ENCODE measurements around the gene KCNA2. TPM values are rescaled to one million over a fixed set of nuclear protein-coding genes. Genes with fewer than 3 reads are reported as not detected.

KCNA2 gene
- total RNA-seq, 1 donor from 2014 or later = 0.71 TPM

DNA sequence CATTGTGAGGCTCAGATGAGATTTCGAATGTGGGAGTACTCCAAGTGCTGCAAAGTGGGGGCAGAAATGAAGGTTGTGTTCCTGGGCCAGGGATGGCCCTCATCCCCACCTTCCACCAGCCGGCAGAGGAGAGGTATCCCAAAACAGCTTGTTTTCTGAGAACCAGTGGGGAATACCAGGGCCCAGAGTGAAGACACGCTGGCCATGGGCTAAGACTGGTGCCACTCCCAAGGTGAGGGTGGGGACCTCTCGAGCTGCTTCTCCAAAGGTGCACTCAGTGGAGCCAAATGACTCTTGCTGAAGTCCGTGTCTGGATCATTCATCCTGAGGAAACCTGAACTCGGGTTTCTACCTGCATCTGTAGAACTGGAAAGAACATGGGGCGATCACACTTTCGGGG is 22.1 kb downstream of the KCNA2 start:
- no peaks in the 10 kb centered on the region for H3K36me3 ChIP-seq
- TF ChIP-seq, protein P1, sequence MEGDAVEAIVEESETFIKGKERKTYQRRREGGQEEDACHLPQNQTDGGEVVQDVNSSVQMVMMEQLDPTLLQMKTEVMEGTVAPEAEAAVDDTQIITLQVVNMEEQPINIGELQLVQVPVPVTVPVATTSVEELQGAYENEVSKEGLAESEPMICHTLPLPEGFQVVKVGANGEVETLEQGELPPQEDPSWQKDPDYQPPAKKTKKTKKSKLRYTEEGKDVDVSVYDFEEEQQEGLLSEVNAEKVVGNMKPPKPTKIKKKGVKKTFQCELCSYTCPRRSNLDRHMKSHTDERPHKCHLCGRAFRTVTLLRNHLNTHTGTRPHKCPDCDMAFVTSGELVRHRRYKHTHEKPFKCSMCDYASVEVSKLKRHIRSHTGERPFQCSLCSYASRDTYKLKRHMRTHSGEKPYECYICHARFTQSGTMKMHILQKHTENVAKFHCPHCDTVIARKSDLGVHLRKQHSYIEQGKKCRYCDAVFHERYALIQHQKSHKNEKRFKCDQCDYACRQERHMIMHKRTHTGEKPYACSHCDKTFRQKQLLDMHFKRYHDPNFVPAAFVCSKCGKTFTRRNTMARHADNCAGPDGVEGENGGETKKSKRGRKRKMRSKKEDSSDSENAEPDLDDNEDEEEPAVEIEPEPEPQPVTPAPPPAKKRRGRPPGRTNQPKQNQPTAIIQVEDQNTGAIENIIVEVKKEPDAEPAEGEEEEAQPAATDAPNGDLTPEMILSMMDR (IDR thresholded peaks at IDR 0.05; ENCODE audit: borderline replicate concordance) = no peak
- H3K27ac ChIP-seq (replicated peaks) = no peak overlapping the region
- no peaks in the 10 kb centered on the region for H3K9me3 ChIP-seq (replicated peaks)
- peaks cover 5% of the 10 kb centered on the region for H3K4me1 ChIP-seq
- H3K27me3 ChIP-seq (ENCODE audit: low read depth) = peaks cover 27% of the 10 kb centered on the region
- no peak for DNase-seq
- intact Hi-C loops (cut with micrococcal nuclease) = no loop called here
- no peak overlapping the region for H3K4me3 ChIP-seq

DNA sequence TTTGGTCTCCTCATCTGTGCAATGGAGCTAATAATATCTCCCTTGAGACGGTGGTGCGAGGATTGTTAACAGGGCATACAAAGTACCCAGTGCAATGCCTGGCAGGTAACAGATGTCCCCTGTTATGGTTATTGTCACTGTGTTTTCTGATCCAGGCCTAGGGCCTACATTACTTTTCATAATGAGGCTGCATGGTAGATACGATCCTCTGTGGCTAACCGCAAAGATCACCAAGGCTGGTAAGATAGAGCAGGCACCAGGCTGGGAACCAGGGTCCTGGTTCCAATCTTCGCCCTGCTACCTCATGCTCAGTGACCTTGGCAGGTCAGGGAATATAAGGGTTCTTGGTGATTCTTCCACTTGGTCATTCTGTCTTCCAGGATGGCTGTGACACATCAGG is 22.7 kb downstream of the KCNA2 start:
- H3K27me3 ChIP-seq (ENCODE audit: low read depth) = peaks cover 22% of the 10 kb centered on the region
- H3K36me3 ChIP-seq = no peaks in the 10 kb centered on the region
- H3K9me3 ChIP-seq (replicated peaks) = no peaks in the 10 kb centered on the region
- DNase-seq = no peak
- peaks cover 5% of the 10 kb centered on the region for H3K4me1 ChIP-seq
- H3K27ac ChIP-seq (replicated peaks) = no peak overlapping the region
- TF ChIP-seq, protein P1 (IDR thresholded peaks at IDR 0.05; ENCODE audit: borderline replicate concordance) = no peak
- intact Hi-C loops (cut with micrococcal nuclease) = no loop called here
- H3K4me3 ChIP-seq = no peak overlapping the region

DNA sequence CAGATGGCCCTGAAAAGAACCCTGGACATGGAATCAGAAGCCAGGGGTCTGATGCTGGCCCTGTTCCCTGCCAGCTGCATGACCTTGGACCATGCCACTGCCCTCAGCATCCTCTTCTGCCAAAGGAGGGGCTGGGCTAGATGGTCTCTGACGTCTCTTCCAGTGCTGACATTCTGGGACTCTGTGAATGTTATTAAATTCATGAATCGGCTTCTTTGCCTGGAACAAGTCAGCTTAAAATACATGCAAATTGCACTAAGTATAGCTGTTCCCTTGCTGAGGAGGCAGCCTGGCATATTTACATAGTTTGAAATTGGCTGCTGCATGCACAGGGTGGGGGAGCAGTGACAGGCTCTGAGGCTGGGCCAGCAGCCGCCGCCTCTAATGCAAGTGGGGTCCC is 23.8 kb downstream of the KCNA2 start:
- intact Hi-C loops (cut with micrococcal nuclease) = no loop called here
- no peak for DNase-seq
- Histone ChIP-seq H3K4me3 (no peak overlapping the region), H3K36me3 (no peaks in the 10 kb centered on the region), H3K27me3 (ENCODE audit: low read depth) (peaks cover 11% of the 10 kb centered on the region), H3K9me3 (replicated peaks) (no peaks in the 10 kb centered on the region), H3K4me1 (peaks cover 5% of the 10 kb centered on the region), H3K27ac (replicated peaks) (no peak overlapping the region)
- TF ChIP-seq, protein P1 (IDR thresholded peaks at IDR 0.05; ENCODE audit: borderline replicate concordance) = no peak

DNA sequence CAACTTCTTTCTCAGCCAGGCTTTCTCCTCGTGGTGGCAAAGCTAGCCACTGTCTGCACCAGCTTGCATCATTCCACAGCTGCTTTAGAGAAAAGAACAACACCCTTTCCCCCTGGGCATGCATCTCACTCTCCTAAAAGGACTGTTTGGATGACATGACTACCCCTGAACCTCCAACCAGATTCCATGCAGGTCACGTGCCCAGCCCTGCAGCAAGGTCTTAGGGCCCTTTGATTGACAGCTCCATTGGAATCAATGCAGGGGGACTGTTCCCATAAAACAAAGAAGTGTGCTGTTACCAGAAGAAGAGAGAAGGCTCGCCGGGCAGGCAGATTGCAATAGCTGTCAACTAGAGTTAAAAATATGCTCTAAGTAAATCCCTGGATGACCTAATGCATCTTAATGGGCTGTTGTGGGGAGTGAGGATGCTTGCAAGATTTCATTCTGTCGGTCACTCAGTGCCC is 24.4 kb downstream of the KCNA2 start:
- H3K27ac ChIP-seq (replicated peaks) = no peak overlapping the region
- no peaks in the 10 kb centered on the region for H3K36me3 ChIP-seq
- TF ChIP-seq, protein P1 (IDR thresholded peaks at IDR 0.05; ENCODE audit: borderline replicate concordance) = no peak
- DNase-seq = no peak
- no peaks in the 10 kb centered on the region for H3K9me3 ChIP-seq (replicated peaks)
- intact Hi-C loops (cut with micrococcal nuclease) = no loop called here
- peaks cover 5% of the 10 kb centered on the region for H3K4me1 ChIP-seq
- H3K4me3 ChIP-seq = no peak overlapping the region
- peaks cover 4% of the 10 kb centered on the region for H3K27me3 ChIP-seq (ENCODE audit: low read depth)

DNA sequence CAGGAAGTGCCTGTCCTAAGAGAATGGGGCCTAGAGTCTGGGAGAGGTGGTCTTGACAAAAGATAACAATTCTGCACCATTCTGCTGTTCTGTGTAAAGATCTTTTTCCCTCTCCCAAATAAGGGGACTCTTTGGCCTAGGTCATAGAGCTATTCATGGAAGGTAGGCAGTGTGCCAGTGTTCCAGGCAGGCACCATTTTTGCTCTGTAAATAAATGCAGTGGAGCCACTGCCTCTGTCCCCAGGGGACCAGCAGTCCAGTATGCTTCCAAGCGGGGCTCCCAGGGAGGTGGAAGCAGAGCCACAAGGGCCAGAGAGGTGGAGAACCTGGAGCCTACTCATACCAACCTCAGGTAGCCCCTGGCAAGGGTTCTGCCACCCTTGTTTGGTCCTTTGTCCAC is 25.9 kb downstream of the KCNA2 start:
- Histone ChIP-seq H3K4me1 (peaks cover 5% of the 10 kb centered on the region), H3K36me3 (no peaks in the 10 kb centered on the region), H3K27ac (replicated peaks) (no peak overlapping the region), H3K27me3 (ENCODE audit: low read depth) (no peaks in the 10 kb centered on the region), H3K9me3 (replicated peaks) (no peaks in the 10 kb centered on the region), H3K4me3 (no peak overlapping the region)
- no peak for DNase-seq
- intact Hi-C loops (cut with micrococcal nuclease) = no loop called here
- TF ChIP-seq, protein P1 (IDR thresholded peaks at IDR 0.05; ENCODE audit: borderline replicate concordance) = no peak

DNA sequence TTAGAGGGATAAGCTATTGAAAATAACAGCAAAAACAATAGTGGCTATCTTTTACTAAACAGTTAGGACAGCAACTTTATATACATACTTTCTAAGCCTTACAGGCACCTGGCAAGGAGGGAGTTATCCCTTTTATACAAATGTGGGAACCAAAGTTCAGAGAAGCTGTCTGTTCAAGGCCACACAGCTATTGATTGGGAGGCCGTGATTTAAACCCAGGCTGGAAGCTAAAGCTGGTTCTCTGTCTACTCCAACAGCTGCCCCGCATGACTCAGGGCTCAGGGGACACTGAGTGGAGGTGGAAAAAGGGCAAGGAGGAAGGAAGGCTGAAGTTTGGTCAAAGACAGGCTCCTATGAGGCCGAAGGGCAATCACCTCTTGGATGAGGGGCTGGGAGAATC is 26.7 kb downstream of the KCNA2 start:
- H3K4me3 ChIP-seq = no peak overlapping the region
- peaks cover 5% of the 10 kb centered on the region for H3K4me1 ChIP-seq
- H3K9me3 ChIP-seq (replicated peaks) = no peaks in the 10 kb centered on the region
- DNase-seq = no peak
- H3K36me3 ChIP-seq = no peaks in the 10 kb centered on the region
- H3K27me3 ChIP-seq (ENCODE audit: low read depth) = no peaks in the 10 kb centered on the region
- no peak overlapping the region for H3K27ac ChIP-seq (replicated peaks)
- intact Hi-C loops (cut with micrococcal nuclease) = no loop called here
- TF ChIP-seq, protein P1 (IDR thresholded peaks at IDR 0.05; ENCODE audit: borderline replicate concordance) = no peak

All from left ventricle myocardium inferior (tissue), 1 donor.